GM19025 (cell line): ENCODE data around the gene LSR.

Experiments used
- ATAC-seq: cut with Tn5 transposase; IDR thresholded peaks from one replicate; pipeline ENCODE4 v1.9.1; 2021; ENCODE audit warnings: mild to moderate bottlenecking, low read depth, moderate library complexity; ENCODE audit not compliant: unreplicated experiment

Gene LSR

DNA sequence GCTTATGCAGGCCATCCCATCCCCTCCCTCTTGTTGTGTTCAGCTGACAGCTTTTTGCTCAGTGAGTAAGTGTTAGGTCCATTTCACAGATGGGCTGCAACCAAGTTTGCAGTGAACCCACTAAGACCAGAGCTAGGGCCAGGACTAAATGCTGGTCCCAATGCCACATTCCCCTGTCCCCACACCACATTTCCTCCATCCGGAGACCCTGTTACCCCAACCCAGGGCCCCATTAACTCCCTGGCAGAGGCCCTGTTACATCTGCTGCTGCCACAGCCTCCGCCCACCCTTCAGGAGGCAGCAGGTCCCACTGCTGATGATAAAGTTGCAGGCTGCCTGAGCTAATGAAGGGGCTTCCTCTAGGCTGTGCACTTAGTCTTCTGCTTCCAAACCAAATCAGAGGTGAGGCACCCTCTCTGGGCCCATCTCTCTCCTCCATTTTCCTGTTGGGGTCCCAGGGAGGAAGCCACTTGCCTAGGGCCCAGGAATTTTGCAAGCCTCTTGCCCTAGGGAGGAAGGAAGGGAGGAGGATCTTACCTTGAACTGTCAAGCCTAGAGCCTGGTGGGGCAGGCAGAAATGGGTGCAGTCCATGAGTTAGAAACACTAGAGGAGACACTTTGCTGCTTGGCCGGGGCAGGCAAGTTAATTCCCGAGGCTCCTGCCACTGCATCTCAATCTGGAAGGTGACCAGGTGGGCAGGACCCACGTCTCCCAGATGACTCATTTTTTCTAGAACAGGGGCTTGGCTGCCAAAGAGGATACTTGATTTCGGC is 16.5 kb downstream of the LSR start:
- ATAC-seq, result no peak

DNA sequence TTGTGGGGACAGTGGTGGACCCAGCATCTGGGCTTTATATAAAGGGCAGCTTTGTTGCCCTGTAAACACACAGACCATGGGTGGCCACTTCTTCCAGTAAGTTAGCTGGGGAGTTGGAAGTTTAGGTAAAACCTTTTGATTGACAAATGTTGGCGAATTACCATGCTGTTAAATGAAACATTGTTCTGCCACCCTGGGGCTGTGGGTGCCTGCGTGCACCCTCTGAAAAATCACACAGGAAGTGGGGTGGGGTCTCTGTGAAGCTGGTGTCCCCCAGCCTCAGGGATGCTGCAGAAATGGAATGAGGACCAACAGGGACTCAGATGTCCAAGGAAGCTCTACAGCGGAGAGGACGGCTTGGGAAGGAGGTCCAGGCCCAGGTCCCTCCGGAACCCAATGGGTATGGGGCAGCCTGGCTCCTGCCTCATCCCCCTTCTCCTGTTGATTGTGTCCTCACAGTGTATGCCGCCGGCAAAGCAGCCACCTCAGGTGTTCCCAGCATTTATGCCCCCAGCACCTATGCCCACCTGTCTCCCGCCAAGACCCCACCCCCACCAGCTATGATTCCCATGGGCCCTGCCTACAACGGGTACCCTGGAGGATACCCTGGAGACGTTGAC is 17.2 kb downstream of the LSR start:
- ATAC-seq, result no peak

DNA sequence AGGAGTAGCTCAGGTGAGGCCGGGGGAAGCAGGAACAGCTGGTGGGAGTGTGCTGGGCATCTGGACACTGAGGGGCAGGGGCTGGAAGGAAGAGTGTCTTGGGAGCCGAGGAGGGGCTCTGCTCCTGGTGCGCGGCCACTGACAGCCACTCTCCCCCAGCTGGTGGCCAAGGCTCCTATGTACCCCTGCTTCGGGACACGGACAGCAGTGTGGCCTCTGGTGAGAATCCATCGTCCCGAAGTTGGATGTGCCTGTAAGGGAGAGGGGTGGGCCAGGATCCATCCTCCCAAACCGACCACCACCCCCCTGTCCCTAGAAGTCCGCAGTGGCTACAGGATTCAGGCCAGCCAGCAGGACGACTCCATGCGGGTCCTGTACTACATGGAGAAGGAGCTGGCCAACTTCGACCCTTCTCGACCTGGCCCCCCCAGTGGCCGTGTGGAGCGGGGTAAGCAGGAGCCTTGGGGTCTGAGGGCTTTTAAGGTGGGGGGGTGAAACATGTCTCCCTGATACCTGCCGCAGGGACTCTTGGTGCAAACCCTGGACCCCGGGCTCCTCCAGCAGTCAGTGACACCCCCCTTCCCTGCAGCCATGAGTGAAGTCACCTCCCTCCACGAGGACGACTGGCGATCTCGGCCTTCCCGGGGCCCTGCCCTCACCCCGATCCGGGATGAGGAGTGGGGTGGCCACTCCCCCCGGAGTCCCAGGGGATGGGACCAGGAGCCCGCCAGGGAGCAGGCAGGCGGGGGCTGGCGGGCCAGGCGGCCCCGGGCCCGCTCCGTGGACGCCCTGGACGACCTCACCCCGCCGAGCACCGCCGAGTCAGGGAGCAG is 17.9 kb downstream of the LSR start:
- no peak for ATAC-seq

DNA sequence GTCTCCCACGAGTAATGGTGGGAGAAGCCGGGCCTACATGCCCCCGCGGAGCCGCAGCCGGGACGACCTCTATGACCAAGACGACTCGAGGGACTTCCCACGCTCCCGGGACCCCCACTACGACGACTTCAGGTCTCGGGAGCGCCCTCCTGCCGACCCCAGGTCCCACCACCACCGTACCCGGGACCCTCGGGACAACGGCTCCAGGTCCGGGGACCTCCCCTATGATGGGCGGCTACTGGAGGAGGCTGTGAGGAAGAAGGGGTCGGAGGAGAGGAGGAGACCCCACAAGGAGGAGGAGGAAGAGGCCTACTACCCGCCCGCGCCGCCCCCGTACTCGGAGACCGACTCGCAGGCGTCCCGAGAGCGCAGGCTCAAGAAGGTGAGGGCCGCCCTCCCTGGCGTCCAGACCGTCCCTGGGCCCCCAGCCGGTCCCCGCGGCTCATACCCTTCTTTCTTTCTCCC is 18.6 kb downstream of the LSR start:
- ATAC-seq, result no peak

DNA sequence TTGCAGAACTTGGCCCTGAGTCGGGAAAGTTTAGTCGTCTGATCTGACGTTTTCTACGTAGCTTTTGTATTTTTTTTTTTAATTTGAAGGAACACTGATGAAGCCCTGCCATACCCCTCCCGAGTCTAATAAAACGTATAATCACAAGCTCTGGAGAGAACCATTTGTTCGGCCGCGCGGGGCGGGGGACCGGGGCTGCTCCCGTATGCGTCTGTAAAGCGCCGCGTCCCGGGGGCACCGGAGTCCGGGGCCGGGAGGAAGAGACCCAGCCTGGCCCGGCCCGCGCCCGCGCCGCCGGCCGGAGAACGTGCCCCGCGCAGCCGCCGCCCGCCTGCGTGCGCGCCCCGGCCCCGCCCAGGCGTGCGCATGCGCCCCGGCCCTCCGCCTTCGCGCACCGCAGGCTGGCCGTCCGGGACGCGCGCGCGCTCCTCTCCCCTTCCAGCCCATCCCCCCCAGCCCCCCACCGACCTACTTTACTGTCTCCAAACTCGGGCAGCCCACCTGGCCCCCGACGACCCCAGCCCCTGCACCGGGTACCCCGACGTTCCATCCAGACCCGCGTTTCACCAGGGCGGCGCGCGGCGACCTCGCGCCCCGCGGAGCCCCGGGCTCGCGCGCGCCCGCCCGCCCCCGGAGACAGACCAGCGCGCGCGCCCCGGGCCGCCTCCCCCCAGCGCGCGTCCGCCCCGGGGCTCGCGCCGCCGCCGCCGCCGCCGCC is 19.2 kb downstream of the LSR start:
- ATAC-seq, result peak; percentile 42

DNA sequence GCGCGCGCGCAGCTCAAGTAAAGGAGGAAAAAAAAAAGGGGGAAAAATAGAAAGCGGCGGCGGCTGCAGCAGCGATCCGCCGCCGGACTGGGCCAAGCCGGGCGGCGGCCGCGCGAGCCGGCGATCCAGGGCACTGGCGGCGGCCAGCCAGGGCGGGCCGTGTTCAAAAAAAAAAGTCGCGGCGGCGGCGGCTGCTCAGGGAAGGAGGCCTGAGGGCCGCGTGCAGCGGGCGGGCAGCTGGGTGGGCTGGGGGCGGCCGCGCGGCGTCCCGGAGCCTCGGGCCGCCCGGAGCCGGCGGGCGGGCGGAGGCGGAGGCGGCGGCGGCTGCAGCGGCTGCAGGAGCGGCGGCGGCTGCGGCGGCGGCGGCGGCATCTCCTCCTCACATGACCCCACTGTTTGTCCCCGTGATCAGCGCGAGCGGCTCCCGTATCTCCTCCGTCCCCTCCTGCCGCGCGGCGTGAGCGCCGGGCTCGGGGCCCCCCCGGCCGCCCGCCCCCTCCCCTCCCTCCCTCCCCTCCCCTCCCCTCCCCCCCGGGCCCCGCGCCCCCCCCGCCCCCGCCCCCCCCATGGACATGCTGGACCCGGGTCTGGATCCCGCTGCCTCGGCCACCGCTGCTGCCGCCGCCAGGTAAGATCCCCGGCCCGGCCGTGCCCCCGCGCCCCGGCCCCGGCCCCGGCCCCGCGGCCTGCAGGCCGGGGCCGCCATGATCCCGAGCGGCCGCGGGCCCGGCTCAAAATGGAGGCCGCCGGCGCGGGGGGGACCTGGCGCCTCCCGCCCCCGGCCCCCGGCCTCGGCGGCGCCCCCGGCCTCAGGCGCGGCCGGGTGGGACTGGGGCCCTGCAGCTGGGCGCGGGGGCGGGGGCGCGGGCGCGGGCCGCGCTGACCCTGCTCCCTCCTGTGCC is 20.0 kb downstream of the LSR start, which contains the start of gene USF2:
Gene USF2 (plus strand): TSS at position 427 of the 902 bp plus-strand sequence. CDS start 140 bp downstream, at position 567.
- peak; percentile 17 for ATAC-seq

DNA sequence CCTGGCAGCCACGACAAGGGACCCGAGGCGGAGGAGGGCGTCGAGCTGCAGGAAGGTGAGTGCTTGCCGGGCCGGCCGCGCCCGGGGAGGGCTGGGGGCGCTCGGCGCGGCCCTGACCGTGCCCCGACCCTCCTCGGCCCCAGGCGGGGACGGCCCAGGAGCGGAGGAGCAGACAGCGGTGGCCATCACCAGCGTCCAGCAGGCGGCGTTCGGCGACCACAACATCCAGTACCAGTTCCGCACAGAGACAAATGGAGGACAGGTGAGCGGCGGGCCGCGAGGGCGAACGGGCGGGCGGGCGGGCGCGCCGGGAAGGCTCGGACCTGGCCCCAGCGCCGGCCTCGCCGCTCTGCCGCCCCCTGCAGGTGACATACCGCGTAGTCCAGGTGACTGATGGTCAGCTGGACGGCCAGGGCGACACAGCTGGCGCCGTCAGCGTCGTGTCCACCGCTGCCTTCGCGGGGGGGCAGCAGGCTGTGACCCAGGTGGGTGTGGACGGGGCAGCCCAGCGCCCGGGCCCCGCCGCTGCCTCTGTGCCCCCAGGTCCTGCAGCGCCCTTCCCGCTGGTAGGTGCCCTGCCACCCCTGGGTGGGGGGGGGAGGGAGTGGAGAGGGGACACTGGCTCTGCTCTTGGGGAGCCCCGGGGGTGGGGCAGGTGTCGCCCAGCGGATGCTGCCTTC is 20.8 kb downstream of the LSR start:
- peak; percentile 38 for ATAC-seq

DNA sequence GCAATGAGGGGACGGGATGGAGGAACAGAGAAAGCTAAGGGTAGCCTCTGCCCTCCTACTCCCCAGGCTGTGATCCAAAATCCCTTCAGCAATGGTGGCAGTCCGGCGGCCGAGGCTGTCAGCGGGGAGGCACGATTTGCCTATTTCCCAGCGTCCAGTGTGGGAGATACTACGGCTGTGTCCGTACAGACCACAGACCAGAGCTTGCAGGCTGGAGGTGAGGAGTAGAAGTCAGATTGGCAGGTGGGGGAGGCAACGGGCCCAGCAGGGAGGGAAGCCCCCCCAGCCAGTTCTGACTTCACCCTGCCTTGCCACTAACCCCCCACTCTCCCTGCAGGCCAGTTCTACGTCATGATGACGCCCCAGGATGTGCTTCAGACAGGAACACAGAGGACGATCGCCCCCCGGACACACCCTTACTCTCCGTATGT is 21.6 kb downstream of the LSR start:
- ATAC-seq, result no peak

DNA sequence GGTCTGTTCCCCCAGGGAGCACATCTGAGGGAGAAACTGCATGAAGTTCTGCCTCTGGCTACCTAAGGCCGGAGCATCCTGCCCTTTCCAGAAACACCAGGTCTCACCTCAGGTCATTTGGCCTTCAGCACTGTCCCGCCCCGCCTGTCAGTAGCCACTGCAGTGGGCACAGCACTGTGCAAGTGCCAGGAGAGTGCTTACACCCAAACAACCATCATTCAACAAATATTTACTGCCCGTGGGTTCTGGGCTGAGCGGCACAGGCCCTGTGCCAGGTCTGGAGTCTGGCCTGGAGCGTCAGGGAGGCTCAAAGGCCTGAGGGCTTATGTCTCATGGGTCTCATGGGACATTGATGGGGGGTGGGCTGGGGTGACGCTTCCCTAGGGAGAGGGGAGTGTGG is 22.7 kb downstream of the LSR start:
- no peak for ATAC-seq

DNA sequence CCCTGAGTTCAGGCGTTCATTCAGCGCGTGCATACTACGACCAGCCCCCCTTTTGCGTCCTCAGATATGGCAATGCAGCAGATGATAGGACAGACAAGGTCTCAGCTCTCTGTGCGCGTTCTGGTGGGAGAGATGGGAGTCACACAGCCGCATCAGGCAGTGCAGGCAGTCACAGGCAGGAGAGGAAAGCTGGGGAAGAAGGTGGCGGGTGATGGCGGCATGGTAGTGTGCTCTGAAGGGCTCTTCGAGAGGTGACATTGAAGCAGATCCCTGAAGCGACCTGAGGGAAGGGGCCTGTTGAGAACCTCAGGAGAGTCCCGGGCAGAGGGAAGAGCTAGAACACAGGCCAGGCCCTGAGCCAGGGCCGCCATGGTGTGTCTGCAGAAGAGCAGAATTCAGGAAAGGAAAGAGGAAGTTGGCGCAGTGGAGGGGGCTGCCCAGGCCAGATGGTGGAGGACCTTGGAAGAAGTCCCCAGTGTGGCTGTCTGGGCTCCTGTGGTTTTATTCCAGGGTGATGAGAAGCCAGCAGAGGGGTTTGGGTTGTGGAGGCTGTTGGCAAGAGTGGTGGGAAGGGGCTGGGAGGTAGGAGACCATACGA is 23.4 kb downstream of the LSR start:
- ATAC-seq, result no peak

DNA sequence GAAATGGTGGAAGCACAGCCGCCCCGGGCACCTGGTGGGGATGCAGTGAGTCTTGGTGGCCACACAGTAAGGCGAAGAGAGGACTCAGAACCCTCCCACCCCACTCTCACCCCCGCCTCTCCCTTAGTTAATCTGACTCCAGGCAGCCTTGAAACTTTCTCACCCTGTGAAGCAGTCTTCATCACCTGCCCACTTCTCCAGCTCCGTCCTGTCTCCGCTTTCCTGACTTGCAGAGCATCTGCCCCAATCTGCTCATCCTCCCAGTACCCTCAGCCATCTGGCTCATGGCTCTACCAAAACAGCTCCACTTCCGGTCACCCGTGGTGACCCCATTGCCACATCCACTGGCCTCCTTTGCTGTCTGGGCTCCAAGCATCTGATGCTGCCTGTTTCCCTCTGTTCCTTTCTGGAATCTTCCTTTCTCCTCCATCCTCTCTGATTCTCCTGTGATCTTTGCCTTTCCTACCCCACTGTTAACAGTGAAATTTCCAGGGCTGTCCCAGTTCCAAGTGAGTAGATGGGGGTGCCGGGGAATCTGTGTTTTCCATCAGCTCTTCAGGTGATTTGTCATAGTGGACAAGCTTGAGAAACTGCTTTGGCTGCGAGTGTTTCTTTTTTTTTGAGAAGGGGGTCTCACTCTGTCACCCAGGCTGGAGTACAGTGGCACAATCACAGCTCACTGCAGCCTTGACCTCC is 24.3 kb downstream of the LSR start:
- no peak for ATAC-seq

DNA sequence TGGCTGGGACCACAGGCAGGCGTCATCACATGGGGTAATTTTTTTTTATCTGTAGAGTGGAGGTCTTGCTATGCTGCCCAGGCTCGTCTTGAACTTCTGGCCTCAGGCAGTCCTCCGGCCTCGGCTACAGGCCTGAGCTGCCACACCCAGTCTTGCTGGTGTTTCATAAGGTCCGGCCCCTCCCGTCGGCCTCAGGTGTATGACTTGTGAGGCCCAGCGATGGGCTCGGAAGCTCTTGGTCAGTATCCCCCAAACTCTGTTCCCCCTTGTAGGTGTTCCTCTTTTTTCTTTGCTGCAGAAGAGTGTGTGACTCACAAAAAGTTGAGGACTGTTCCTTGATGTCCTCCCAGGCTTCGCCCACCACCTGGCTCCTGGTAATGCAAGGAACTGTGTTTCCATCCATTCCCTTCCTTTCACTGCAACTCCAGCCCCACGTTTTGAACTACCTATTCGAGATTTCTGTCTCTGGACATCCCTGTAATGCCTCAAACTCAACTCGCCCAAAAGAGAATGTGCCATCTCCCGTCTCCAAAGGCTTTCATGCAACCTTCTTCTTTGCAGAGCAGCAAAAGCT is 25.0 kb downstream of the LSR start:
- ATAC-seq, result no peak

DNA sequence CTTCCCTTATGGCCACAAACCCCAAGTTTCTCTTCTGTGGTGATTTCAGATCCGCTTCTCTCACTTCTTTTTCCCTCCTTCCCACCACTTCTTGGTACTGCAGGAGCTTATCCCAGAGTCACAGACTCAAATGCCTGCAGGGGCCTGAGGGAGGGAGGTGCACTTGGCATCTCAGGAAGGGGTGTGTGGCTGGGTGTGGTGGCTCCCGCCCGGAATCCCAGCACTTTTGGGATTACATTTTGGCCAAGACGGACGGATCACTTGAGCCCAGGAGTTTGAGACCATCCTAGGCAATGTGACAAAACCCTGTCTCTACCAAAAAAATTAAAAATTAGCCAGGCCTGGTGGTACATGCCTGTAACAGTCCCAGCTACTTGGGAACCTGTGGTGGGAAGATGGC is 25.5 kb downstream of the LSR start:
- ATAC-seq, result no peak

DNA sequence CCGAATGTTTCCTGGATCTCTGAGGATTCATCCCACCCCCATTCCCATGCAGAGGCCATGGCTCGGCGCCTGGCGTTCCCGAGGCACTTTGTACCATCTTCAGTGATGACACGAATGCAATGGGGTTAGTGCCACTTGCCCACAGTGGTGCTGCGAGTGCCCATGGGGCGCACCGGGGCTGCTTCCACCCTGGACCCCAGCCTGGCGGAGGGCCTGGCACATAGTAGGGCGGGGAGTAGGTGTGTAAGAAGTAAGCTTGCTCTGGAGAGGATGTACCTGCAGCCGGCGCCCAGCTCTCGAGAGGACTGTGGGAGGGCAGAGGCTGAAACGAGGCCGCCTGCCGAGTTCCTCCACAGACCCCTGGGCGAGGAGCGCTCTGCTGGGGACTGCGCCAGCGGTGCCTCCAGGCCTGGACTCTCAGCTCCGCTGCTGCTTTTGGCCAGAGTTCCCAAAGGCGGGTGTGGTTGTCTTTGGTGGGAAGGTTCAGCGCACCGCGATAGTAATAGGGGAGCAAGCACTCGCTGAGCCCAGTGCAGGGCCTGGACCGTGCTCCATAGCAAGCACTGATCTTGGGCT is 28.0 kb downstream of the LSR start:
- no peak for ATAC-seq

DNA sequence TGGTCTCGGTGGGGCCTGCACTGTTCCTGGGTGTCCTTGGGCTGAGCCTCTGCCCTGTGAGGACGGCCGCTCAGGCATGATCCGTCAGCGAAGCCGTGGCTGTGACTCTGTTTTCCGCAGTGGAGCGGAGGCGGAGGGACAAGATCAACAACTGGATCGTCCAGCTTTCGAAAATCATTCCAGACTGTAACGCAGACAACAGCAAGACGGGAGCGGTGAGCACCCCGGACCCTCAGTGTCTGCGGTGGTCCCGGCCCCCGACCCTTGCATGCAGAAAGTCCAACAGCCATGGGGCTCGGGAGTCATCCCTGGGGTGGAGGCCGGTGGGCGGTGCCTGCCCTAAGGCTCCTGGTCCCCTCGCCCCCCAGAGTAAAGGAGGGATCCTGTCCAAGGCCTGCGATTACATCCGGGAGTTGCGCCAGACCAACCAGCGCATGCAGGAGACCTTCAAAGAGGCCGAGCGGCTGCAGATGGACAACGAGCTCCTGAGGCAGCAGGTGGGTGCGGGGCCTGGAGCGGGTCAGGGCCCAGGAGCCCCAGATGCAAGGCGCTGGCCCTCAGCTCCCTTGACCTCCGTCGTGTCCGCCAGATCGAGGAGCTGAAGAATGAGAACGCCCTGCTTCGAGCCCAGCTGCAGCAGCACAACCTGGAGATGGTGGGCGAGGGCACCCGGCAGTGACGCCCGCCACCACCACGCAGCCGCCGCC is 29.9 kb downstream of the LSR start:
- ATAC-seq, result no peak

DNA sequence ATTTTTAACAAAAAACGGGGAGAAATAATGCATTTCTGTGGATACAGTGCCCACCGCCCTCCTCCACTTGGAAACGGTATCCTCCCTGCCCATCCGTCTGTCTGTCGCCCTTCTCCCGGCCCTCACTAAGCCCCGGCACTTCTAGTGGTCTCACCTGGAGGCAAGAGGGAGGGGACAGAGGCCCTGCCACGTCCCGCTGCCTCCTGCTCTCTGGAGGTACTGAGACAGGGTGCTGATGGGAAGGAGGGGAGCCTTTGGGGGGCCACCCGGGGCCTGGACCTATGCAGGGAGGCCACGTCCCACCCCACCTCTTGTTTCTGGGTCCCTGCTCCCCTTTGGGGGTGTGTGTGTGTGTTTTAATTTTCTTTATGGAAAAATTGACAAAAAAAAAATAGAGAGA is 30.6 kb downstream of the LSR start:
- no peak for ATAC-seq
